Cardiac fibroblast (primary cell): ENCODE data around the gene SEMA4C.

Experiments used
- DNase-seq, 2 donors: peaks; one replicate each; pipeline versions ENCODE4 v3.0.0 to v3.0.0-alpha.2; 2010; ENCODE audit warnings: low read depth in 2 of 2
- H3K4me3 ChIP-seq, 2 donors: replicated peaks in 1 of 2; 1 replicate in 1 of 2; 2 replicates in 1 of 2; pipeline ENCODE4 v1.5.1; 2011; ENCODE audit warnings: low read depth in 2 of 2, low read length in 2 of 2, mild to moderate bottlenecking in 2 of 2, moderate library complexity in 1 of 2
- CTCF ChIP-seq: IDR thresholded peaks from one replicate; pipeline ENCODE4 v1.5.1; 2011; ENCODE audit warnings: low read depth, mild to moderate bottlenecking, low read length, inconsistent platforms

The SEMA4C gene

DNA sequence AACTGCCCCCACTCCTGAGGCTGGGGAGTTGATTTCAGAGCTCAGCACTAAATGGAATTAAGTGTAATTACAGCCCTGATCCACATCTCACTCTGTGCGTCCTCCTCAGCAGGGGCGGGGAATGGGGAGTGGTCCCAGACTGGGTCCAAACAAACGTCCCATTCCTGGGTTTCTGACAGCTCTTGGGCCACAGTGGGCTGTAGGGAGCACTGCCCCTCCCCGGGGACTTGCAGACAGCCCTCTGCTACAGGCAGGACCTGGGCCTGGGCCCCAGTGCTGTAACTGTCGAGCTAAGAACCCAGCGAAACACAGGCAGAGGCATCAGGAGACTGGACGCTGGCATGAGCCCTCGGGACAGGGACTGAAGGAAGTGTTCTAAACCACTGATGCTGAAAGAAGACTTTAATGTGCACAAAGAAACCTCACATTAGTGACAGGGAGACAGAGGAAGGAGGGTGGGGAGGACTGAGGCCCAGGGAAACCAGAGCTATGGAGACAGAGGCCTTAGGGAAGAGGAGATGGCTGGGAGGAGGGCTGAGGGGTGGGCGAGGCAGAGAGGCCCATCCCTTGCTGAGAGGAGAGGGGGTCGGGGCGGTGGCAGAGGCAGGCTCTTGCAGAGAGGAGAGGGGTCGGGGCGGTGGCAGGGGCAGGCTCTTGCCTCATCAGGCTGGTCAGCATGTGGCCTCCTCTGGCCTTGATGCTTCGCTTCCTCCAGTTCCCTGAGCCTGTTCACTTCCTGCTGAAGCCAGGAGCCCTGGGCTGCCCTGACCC lies 5.8 kb upstream of the SEMA4C start:
- DNase-seq: no peak
- TF ChIP-seq CTCF: no peak
- H3K4me3 ChIP-seq: no peak overlapping the region

DNA sequence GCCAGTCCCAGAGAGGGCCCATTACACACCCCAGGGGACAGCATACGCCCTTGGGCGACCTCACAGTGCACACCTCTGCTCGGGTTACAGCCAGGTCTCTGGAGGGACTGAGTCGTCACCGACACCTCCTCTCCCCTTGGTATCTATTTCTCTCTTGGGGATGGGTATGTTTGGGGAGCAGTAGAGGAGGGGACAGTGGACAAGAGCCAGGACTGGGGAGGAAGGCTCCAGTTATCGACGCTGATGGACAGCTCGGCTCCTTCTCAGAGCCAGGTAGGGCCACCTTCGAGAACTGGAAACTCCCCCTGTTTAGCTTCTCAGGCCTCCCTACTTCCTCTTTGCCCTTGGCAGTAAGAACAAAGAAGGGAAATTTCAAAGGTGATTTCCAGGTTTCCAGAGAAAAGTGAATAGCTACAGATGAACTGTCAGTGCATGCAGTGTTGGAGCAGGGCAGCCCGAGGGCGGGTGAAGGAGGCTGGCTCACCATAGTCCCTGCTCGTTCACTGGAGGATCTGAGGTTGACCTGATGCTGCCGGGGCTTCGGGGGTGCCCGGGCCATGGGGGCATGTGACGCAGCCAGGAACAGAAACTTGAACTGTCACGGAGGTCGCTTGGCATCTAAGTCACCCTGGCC lies 4.4 kb upstream of the SEMA4C start:
- no peak for DNase-seq
- no peak for TF ChIP-seq CTCF
- H3K4me3 ChIP-seq: no peak overlapping the region

DNA sequence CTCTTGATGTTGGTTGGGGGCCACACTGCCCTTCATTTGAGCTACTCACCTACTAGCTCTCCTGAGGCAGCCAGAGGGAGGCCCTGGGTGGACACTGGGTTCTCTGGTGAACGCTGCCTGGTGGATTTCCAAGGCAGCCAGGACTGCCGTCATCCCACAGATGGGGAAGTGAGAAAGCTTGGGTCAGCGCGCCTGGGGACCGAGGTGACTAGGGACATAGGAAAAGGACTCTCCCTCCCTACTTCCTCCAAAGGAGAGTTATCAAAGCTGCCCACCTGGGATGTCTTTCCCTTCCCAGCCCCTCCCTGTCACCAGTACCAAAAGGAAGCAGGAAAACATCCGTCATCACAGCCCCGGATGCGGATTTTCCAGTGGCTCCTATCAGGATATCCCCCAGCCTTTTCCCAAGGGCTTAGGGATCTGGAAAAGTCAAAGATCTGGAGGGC lies 3.8 kb upstream of the SEMA4C start:
- no peak overlapping the region for H3K4me3 ChIP-seq
- no peak for DNase-seq
- TF ChIP-seq CTCF: no peak

DNA sequence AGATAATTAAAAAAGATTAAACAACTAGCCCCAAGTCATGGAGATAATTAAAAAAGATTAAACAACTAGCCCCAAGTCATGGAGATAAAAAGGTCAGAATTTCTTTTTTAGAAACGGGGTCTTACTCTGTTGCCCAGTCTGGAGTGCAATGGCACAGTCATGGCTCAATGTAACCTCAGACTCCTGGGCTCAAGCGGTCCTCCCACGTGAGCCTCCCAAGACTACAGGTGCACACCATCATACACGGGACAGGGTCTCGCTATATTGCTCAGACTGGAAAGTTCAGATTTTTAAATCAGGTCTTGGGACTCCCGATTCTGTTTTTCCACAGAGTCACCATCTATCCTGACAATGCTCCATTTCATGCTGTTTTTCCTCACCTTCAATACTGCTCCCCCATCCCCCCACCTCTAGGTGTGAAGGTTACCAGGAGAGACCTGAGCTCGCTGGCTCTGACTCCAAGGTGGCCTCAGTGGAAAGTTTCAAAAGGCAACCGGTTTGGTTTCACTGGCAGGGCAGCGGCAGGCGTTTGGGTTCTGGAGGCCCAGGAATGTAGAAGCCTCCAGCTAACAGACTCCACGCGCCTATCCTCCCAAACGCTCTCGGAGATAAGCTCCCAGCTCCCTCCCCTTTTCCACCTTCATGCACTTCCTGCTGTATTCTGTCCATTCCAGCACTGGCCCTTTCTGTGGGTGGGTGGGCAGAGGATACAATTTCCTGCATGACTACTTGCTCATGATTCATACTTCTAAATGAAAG lies 2.9 kb upstream of the SEMA4C start:
- no peak for TF ChIP-seq CTCF
- peak in 1 of 2 donors; percentile 56 for DNase-seq
- H3K4me3 ChIP-seq: no peak overlapping the region

GRCh38 chr2:96870626-96871255 lies 861 bp upstream of the SEMA4C start:
- DNase-seq: no peak
- no peak for TF ChIP-seq CTCF
- H3K4me3 ChIP-seq: peak overlapping the region; percentile 47 to 85

GRCh38 chr2:96869281-96869821 lies 529 bp downstream of the SEMA4C start:
- DNase-seq: peak; percentile 65 to 91
- peak overlapping the region; percentile 85 to 87 for H3K4me3 ChIP-seq
- no peak for TF ChIP-seq CTCF
